Mesenchymal stem cell (in vitro differentiated cells and primary cell): ENCODE results near the gene NES. TPM values are rescaled to one million over a fixed set of nuclear protein-coding genes. Genes with fewer than 3 reads are reported as not detected.

ENCODE experiments used
- DNase-seq: peaks from one replicate; pipeline ENCODE4 v3.0.0-alpha.2; 2013
- H2AFZ ChIP-seq: one replicate; pipeline ENCODE4 v1.6.1; 2013; ENCODE audit warnings: low read depth, mild to moderate bottlenecking, control low read depth, inconsistent platforms, low read length, moderate library complexity
- H2AK5ac ChIP-seq: 2 replicates; pipeline ENCODE4 v1.6.1; 2013; ENCODE audit warnings: low read length, moderate library complexity, mild to moderate bottlenecking, inconsistent platforms; ENCODE audit not compliant: severe bottlenecking
- H2BK120ac ChIP-seq: one replicate; pipeline ENCODE4 v1.6.1; 2013; ENCODE audit warnings: low read depth, mild to moderate bottlenecking, inconsistent platforms, low read length, moderate library complexity
- H2BK12ac ChIP-seq, 2 experiments: one replicate each; pipeline ENCODE4 v1.6.1; 2013; ENCODE audit warnings: inconsistent platforms in 2 of 2, low read length in 2 of 2, mild to moderate bottlenecking in 2 of 2, moderate library complexity in 2 of 2, control low read depth in 1 of 2
- H2BK15ac ChIP-seq: one replicate; pipeline ENCODE4 v1.6.1; 2013; ENCODE audit warnings: mild to moderate bottlenecking, low read depth, inconsistent platforms; ENCODE audit not compliant: poor library complexity, severe bottlenecking
- H2BK5ac ChIP-seq: 2 replicates; pipeline ENCODE4 v1.6.1; 2013; ENCODE audit warnings: low read depth, mild to moderate bottlenecking, low read length, control low read depth, inconsistent platforms; ENCODE audit not compliant: poor library complexity, severe bottlenecking
- H3K14ac ChIP-seq, 2 experiments: one replicate each; pipeline ENCODE4 v1.6.1; 2013; ENCODE audit warnings: inconsistent platforms in 2 of 2, low read length in 2 of 2, control low read depth in 1 of 2, mild to moderate bottlenecking in 1 of 2, moderate library complexity in 1 of 2
- H3K18ac ChIP-seq, 2 experiments: one replicate each; pipeline ENCODE4 v1.6.1; 2013; ENCODE audit warnings: inconsistent platforms in 2 of 2, low read length in 2 of 2, control low read depth in 1 of 2, low read depth in 1 of 2, mild to moderate bottlenecking in 1 of 2
- H3K23ac ChIP-seq, 2 experiments: one replicate each; pipeline ENCODE4 v1.6.1; 2013; ENCODE audit warnings: inconsistent platforms in 2 of 2, low read length in 2 of 2, mild to moderate bottlenecking in 2 of 2, moderate library complexity in 2 of 2, control low read depth in 1 of 2
- H3K27ac ChIP-seq: 2 replicates; pipeline ENCODE4 v1.5.1; 2013; ENCODE audit warnings: mild to moderate bottlenecking, moderate library complexity, low read length, control low read depth, inconsistent platforms; ENCODE audit not compliant: poor library complexity, severe bottlenecking
- H3K27me3 ChIP-seq, 2 experiments: 2 replicates each; pipeline versions ENCODE4 v1.6.1 to v1.7.0; 2013; ENCODE audit warnings: low read length in 2 of 2, mild to moderate bottlenecking in 2 of 2, moderate library complexity in 2 of 2, control low read depth in 1 of 2, inconsistent platforms in 1 of 2; ENCODE audit not compliant: control insufficient read depth in 1 of 2, insufficient read depth in 1 of 2
- H3K36me3 ChIP-seq, 2 experiments: 2 replicates each; pipeline versions ENCODE4 v1.6.1 to v1.7.0; 2013; ENCODE audit warnings: low read length in 2 of 2, control low read depth in 1 of 2, inconsistent platforms in 1 of 2, low read depth in 1 of 2, mild to moderate bottlenecking in 1 of 2; ENCODE audit not compliant: insufficient read depth in 2 of 2, control insufficient read depth in 1 of 2
- H3K4ac ChIP-seq, 2 experiments: one replicate each; pipeline ENCODE4 v1.6.1; 2013; ENCODE audit warnings: inconsistent platforms in 2 of 2, low read length in 2 of 2, mild to moderate bottlenecking in 2 of 2, moderate library complexity in 2 of 2, control low read depth in 1 of 2, low read depth in 1 of 2
- H3K4me1 ChIP-seq: 2 replicates; pipeline ENCODE4 v1.6.1; 2013; ENCODE audit warnings: low read depth, low read length, control low read depth; ENCODE audit not compliant: control insufficient read depth, insufficient read depth
- H3K4me2 ChIP-seq: 2 replicates; pipeline ENCODE4 v1.6.1; 2013; ENCODE audit warnings: low read length, mild to moderate bottlenecking, inconsistent platforms; ENCODE audit not compliant: poor library complexity, severe bottlenecking
- H3K4me3 ChIP-seq, 2 experiments: 2 replicates each; pipeline versions ENCODE4 v1.5.1 to v1.7.0; 2013; ENCODE audit warnings: low read length in 2 of 2, mild to moderate bottlenecking in 2 of 2, control low read depth in 1 of 2, low read depth in 1 of 2; ENCODE audit not compliant: insufficient read depth in 1 of 2
- H3K79me1 ChIP-seq: replicated peaks from 2 replicates; pipeline ENCODE4 v1.6.1; 2013; ENCODE audit warnings: mild to moderate bottlenecking, control low read depth, low read length, inconsistent platforms; ENCODE audit not compliant: poor library complexity, severe bottlenecking
- H3K9ac ChIP-seq: 2 replicates; pipeline ENCODE4 v1.7.0; 2013; ENCODE audit warnings: mild to moderate bottlenecking, low read length, moderate library complexity
- H3K9me3 ChIP-seq: 2 replicates; pipeline ENCODE4 v1.7.0; 2013; ENCODE audit warnings: mild to moderate bottlenecking, low read length; ENCODE audit not compliant: control insufficient read depth
- H4K8ac ChIP-seq: one replicate; pipeline ENCODE4 v1.6.1; 2013; ENCODE audit warnings: inconsistent platforms, mild to moderate bottlenecking, low read length, moderate library complexity
- H4K91ac ChIP-seq: one replicate; pipeline ENCODE4 v1.6.1; 2013; ENCODE audit warnings: mild to moderate bottlenecking, low read length, inconsistent platforms
- WGBS: methylation state at CpG from one replicate; pipeline ENCODE4 v1.1.7; 2013; ENCODE audit warnings: mixed read lengths; 5-methylcytosine and 5-hydroxymethylcytosine counted together
- polyA plus RNA-seq, 2 experiments: library from polyadenylated mRNA; stranded (reverse); fragments of 200-250 nt; gene quantifications; one replicate each; pipeline ENCODE4 v1.2.3, GENCODE V29; 2013

The NES gene, protein sequence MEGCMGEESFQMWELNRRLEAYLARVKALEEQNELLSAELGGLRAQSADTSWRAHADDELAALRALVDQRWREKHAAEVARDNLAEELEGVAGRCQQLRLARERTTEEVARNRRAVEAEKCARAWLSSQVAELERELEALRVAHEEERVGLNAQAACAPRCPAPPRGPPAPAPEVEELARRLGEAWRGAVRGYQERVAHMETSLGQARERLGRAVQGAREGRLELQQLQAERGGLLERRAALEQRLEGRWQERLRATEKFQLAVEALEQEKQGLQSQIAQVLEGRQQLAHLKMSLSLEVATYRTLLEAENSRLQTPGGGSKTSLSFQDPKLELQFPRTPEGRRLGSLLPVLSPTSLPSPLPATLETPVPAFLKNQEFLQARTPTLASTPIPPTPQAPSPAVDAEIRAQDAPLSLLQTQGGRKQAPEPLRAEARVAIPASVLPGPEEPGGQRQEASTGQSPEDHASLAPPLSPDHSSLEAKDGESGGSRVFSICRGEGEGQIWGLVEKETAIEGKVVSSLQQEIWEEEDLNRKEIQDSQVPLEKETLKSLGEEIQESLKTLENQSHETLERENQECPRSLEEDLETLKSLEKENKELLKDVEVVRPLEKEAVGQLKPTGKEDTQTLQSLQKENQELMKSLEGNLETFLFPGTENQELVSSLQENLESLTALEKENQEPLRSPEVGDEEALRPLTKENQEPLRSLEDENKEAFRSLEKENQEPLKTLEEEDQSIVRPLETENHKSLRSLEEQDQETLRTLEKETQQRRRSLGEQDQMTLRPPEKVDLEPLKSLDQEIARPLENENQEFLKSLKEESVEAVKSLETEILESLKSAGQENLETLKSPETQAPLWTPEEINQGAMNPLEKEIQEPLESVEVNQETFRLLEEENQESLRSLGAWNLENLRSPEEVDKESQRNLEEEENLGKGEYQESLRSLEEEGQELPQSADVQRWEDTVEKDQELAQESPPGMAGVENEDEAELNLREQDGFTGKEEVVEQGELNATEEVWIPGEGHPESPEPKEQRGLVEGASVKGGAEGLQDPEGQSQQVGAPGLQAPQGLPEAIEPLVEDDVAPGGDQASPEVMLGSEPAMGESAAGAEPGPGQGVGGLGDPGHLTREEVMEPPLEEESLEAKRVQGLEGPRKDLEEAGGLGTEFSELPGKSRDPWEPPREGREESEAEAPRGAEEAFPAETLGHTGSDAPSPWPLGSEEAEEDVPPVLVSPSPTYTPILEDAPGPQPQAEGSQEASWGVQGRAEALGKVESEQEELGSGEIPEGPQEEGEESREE (N-terminal part only)
- polyA plus RNA-seq (2013, experiment 1 of 2), result 49.2 TPM
- 45.3 TPM for polyA plus RNA-seq (2013, experiment 2 of 2)

- Histone ChIP-seq H2BK5ac (no peak within 1 kb of the TSS), H2AFZ (peak within 1 kb of the TSS; percentile 34), H3K4me1 (peaks cover 43% of the 10 kb centered on the region), H3K36me3 (peaks cover 20 to 25% of the 10 kb centered on the region in 2 experiments), H3K4me2 (peak within 1 kb of the TSS; percentile 79), H3K18ac (peak within 1 kb of the TSS; percentile 88 to 99), H4K91ac (peak within 1 kb of the TSS; percentile 88), H3K23ac (peak within 1 kb of the TSS in 1 of 2 experiments; percentile 99), H3K27me3 (peaks cover 0 to 26% of the 10 kb centered on the region in 2 experiments), H2AK5ac (peak within 1 kb of the TSS; percentile 47), H3K27ac (peak within 1 kb of the TSS; percentile 42), H2BK15ac (peak within 1 kb of the TSS; percentile 82), H2BK12ac (peak within 1 kb of the TSS; percentile 22 to 99), H3K79me1 (peaks cover 13% of the 10 kb centered on the region), H3K9me3 (no peaks in the 10 kb centered on the region), H3K9ac (peak within 1 kb of the TSS; percentile 76), H3K14ac (peak within 1 kb of the TSS in 1 of 2 experiments; percentile 50), H3K4ac (peak within 1 kb of the TSS; percentile 84 to 97), H3K4me3 (peak within 1 kb of the TSS; percentile 62 to 74), H2BK120ac (peak within 1 kb of the TSS; percentile 81), H4K8ac (peak within 1 kb of the TSS; percentile 74)
- WGBS, result under 1% methylated on average over 54 of the region's 70 CpGs
- DNase-seq, result peak; percentile 90
Observed at GRCh38 chr1:156676820-156677615, at the start of gene NES. TSS of gene NES (minus strand) at chr1:156677407. CDS start at chr1:156677264, 143 bp downstream.

DNA sequence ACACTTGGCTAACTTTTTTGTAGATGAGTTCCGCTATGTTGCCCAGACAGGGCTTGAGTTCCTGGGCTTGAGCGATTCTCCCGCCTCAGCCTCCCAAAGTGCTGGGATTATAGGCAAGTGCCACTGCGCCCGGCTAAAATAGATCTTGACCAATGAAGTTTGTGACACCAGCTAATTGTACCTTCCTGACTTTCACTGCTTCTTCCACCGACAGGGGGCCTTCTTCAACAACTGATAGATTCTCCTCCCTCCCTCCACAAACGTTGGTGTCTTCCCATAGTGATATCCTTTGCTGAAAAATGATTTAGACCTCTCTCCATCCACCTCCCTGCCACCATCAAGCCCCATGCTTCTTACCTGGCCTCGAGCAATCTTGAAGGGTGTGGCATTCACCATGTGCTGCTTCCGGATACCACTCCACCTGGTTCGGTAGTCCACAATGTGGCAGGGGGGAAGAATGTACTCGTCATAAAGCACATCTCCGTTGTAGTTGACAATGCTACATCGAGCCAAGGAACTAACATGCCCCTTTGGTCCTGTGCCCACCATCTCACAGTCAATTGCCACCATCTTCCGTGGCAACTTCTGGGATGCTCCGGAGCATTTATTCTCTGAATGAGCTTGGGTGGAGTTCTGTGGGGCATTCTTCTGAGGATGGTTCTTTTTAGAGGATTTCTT lies 49.5 kb upstream of the NES start:
- Histone ChIP-seq H3K9me3 (no peaks in the 10 kb centered on the region), H3K79me1 (peaks cover 25% of the 10 kb centered on the region), H3K27ac (no peak overlapping the region), H4K91ac (no peak overlapping the region), H3K18ac (no peak overlapping the region), H3K23ac (no peak overlapping the region), H2AK5ac (no peak overlapping the region), H3K9ac (peak overlapping the region; percentile 100), H3K4me1 (peaks cover 21% of the 10 kb centered on the region), H3K4me3 (peak overlapping the region in 1 of 2 experiments; percentile 98), H4K8ac (no peak overlapping the region), H3K4ac (no peak overlapping the region), H2BK5ac (no peak overlapping the region), H2AFZ (no peak overlapping the region), H3K27me3 (no peaks in the 10 kb centered on the region), H3K4me2 (peak overlapping the region; percentile 87), H3K36me3 (peaks cover 19 to 44% of the 10 kb centered on the region in 2 experiments), H2BK15ac (no peak overlapping the region), H3K14ac (no peak overlapping the region), H2BK120ac (no peak overlapping the region), H2BK12ac (no peak overlapping the region)
- WGBS, result 68% methylated on average over 14 of the region's 15 CpGs
- DNase-seq, result peak; percentile 79

- H3K14ac ChIP-seq, result no peak overlapping the region
- H3K36me3 ChIP-seq, result peaks cover 27 to 52% of the 10 kb centered on the region in 2 experiments
- H3K27me3 ChIP-seq, result no peaks in the 10 kb centered on the region
- peak overlapping the region; percentile 100 for H3K9ac ChIP-seq
- no peak overlapping the region for H4K8ac ChIP-seq
- H3K4ac ChIP-seq, result no peak overlapping the region
- peak overlapping the region in 1 of 2 experiments; percentile 98 for H3K4me3 ChIP-seq
- H2AK5ac ChIP-seq, result no peak overlapping the region
- H3K4me2 ChIP-seq, result peak overlapping the region; percentile 76
- no peak overlapping the region for H3K27ac ChIP-seq
- H4K91ac ChIP-seq, result no peak overlapping the region
- DNase-seq, result peak; percentile 89
- no peak overlapping the region for H2BK12ac ChIP-seq
- H3K4me1 ChIP-seq, result peaks cover 21% of the 10 kb centered on the region
- H2BK5ac ChIP-seq, result no peak overlapping the region
- no peaks in the 10 kb centered on the region for H3K9me3 ChIP-seq
- H3K18ac ChIP-seq, result no peak overlapping the region
- WGBS, result 18% methylated on average over 18 of the region's 18 CpGs
- no peak overlapping the region for H3K23ac ChIP-seq
- H2BK120ac ChIP-seq, result no peak overlapping the region
- H2AFZ ChIP-seq, result no peak overlapping the region
- no peak overlapping the region for H2BK15ac ChIP-seq
- peaks cover 25% of the 10 kb centered on the region for H3K79me1 ChIP-seq
Observed at GRCh38 chr1:156725683-156726280, 48.6 kb upstream of the NES start.
